ENCODE results near the gene SMAD2.
"Not testable (repeated sequence)": the region's sequence is repeated elsewhere in the genome, so short reads cannot be mapped to it uniquely, and the experiment has no call there.

Gene SMAD2

DNA sequence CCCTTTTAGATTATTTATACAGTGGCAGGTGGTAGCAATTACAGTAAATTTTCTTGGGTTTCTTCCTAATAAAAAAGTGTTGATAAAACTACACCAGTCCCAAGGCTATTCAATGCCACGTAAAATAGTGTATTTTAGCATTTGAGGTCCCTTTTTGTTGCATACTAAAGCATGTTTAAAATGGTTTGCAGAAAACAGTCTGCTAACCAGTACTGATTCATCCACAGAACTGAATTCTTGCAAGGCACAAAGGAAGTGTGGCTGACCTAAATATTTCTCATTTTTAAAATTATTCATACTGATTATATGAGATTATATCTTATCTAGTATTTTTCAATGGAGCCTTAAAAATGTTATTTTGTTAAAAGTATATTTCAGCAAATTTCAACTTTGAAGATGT lies 98.1 kb downstream of the SMAD2 start:
- H3K4me3 ChIP-seq (ENCODE audit: low read depth, low read length) = no peak overlapping the region
- DNase-seq (ENCODE audit: low read depth) = peak; percentile 33
- TF ChIP-seq, protein P1, sequence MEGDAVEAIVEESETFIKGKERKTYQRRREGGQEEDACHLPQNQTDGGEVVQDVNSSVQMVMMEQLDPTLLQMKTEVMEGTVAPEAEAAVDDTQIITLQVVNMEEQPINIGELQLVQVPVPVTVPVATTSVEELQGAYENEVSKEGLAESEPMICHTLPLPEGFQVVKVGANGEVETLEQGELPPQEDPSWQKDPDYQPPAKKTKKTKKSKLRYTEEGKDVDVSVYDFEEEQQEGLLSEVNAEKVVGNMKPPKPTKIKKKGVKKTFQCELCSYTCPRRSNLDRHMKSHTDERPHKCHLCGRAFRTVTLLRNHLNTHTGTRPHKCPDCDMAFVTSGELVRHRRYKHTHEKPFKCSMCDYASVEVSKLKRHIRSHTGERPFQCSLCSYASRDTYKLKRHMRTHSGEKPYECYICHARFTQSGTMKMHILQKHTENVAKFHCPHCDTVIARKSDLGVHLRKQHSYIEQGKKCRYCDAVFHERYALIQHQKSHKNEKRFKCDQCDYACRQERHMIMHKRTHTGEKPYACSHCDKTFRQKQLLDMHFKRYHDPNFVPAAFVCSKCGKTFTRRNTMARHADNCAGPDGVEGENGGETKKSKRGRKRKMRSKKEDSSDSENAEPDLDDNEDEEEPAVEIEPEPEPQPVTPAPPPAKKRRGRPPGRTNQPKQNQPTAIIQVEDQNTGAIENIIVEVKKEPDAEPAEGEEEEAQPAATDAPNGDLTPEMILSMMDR (conservative IDR thresholded peaks at IDR 0.05; ENCODE audit: low read depth, low read length) = no peak

DNA sequence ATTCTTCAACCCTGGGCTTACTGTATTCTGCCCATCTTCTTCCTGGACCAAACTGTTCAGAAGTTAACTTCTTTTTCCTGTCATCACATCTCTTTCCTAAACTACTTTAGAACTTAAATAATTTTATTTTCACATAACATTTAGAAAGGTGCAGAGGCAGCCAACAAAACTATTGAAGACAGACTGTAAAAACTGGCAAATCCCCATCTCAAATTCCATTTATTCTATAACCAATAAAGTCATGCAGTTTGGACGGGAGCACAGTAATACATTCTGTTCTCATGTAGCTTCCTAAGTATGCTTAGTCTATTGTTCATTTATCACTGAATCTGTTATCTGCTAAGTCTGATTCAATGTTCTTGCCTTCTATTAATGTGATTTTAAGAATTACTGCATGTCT lies 99.1 kb downstream of the SMAD2 start:
- H3K4me3 ChIP-seq (ENCODE audit: low read depth, low read length) = no peak overlapping the region
- no peak for DNase-seq (ENCODE audit: low read depth)
- TF ChIP-seq, protein P1 (conservative IDR thresholded peaks at IDR 0.05; ENCODE audit: low read depth, low read length) = no peak

DNA sequence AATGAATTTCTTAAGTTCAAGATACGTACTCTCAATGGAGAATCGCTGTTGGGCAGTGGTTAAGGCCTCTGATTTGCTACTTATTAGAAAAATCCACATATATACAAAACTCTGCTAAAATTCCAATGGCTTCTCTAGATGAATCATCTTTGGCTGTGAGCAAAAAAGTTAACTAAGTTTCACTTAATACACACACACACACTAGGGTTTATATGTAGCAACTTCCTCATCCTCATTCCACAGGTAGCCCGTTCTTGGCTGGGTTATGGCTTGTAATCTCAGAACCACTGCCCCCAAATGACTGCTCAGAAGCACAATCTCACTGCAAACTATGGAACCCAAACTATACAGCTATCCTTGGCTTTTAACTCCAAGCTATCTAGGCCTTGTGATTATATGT lies 99.7 kb downstream of the SMAD2 start:
- no peak for DNase-seq (ENCODE audit: low read depth)
- TF ChIP-seq, protein P1 (conservative IDR thresholded peaks at IDR 0.05; ENCODE audit: low read depth, low read length) = no peak
- H3K4me3 ChIP-seq (ENCODE audit: low read depth, low read length) = no peak overlapping the region

DNA sequence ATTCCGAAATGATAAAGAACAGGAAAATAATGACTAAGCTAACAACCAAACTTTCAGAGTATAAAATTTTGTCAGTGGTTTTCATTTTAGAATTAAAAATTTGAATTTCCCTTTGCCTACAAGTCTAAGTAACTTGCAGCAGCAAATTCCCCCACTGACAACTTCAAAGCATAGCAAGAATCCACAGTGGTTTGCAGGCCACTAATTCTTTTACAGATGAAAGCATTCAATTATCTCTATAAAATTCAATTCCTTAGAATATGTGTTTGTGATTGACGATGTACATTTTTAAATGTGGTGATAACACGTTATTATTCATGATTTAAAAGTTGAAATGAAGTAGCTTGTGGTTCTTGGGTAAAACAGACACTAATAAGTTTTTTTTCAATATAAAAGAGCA lies 100.6 kb downstream of the SMAD2 start:
- no peak for DNase-seq (ENCODE audit: low read depth)
- no peak overlapping the region for H3K4me3 ChIP-seq (ENCODE audit: low read depth, low read length)
- TF ChIP-seq, protein P1 (conservative IDR thresholded peaks at IDR 0.05; ENCODE audit: low read depth, low read length) = no peak

DNA sequence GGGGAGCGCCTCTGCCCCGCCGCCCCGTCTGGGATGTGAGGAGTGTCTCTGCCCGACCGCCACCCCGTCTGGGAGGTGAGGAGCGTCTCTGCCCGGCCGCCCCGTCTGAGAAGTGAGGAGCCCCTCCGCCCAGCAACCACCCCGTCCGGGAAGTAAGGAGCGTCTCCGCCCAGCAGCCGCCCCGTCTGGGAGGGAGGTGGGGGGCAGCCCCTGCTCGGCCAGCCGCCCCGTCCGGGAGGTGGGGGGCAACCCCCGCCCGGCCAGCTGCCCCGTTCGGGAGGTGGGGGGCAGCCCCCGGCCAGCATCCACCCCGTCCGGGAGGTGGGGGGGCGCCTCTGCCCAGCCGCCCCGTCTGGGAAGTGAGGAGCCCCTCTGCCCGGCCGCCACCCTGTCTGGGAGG lies 102.4 kb downstream of the SMAD2 start:
- H3K4me3 ChIP-seq (ENCODE audit: low read depth, low read length); DNase-seq (ENCODE audit: low read depth): not testable (repeated sequence)

DNA sequence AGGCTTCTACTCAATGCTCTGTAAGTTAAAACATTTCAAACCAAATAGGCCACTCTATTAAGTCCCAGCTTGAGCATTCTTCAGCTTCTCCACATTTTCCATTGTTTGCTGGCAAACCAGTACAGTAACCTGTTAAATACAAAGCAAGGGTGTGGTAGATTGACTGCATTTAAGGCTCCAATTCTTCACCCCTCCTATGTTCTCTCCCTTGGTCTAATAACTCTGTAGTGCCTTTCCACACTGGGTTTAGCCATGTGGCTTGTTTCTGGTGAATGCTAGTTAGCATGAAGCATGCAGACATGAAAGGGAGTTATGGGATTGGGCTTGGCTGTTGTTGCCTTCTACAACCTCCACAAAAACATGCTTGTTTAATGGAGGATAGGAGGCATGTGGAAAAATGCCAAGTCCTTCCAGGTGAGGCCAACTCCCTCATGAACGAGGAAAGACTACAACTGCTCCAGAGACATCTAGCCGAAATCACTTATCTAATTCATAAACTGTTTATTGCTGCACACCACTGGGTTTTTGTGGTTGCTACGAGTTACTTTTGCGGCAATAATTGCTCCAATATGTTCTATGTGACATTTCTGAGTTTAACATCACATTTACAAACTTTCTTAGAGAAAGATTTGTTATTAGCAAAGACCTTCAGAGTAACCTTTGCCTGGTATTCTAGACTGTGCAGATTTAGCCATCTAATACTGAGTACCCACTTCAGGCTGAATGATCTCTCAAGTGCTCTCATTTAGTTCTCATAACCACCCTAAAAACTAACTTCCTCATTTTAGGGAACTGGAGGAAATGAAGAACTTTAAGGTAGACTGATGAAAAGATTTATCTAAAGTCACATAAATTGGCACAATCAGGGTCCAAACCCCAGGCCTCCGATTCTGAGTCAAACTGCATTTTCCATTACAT lies 104.0 kb downstream of the SMAD2 start:
- TF ChIP-seq, protein P1 (conservative IDR thresholded peaks at IDR 0.05; ENCODE audit: low read depth, low read length) = no peak
- no peak overlapping the region for H3K4me3 ChIP-seq (ENCODE audit: low read depth, low read length)
- DNase-seq (ENCODE audit: low read depth) = no peak

DNA sequence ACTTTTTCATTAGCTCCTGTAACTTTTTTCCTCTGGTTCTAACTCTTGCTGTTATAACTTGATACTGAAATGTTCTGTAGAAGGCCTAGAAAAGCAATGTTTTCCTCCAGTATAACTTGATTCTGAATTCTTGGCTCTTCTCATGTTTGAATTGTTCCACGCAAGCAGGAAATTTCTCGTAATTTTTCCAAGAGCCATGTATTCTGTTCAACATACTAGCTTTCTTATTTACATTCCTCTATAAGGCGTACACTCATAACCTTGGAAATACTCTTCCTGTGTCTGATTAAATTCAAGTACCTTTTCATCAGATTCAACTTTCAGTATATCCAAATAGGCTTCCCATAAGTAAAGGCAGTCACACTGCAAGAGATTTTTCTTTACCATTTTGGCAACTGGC lies 109.1 kb downstream of the SMAD2 start:
- TF ChIP-seq, protein P1 (conservative IDR thresholded peaks at IDR 0.05; ENCODE audit: low read depth, low read length) = no peak
- no peak for DNase-seq (ENCODE audit: low read depth)
- H3K4me3 ChIP-seq (ENCODE audit: low read depth, low read length) = no peak overlapping the region

Data from choroid plexus epithelial cell (primary cell).